ENCODE measurements around the gene SPNS2.

The SPNS2 gene

DNA sequence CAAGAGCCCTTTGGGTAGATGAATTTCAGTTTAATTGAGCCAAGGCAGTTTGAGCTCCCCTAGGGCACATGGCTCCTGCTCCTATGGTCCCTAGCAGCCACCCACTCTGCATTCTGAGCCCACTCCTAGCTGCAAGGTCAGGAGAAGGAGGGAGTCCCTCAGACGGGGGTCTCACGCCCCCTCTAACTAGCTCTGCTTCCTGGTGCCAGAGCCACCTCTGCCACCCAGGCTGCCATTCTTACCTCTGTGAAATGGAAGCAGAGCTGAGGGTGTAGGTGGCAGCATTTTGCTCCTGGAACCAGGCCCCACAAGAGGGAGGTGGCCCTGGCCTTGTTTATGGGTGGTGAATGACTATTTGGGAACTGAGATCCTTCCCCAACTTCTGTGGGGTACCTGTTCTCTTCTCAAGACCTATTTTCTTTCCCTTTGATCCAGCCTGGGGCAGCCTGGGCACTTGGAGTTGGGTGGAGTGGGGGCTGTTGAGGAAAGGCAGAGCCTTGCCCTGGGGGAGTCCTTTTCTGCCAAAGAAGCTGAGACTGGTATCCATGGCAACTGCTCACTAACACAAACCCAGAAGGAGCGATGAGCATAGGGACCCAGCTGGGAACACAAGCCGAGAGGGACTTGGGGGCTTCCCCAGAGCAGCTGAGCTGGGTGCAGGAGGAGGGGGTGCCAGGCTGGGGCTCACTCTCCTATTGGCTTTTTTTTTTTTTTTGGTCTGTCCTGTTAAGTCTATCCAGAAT is 4.8 kb downstream of the SPNS2 start:
- no peak for DNase-seq (ENCODE audit: low read depth in 2 of 2)

DNA sequence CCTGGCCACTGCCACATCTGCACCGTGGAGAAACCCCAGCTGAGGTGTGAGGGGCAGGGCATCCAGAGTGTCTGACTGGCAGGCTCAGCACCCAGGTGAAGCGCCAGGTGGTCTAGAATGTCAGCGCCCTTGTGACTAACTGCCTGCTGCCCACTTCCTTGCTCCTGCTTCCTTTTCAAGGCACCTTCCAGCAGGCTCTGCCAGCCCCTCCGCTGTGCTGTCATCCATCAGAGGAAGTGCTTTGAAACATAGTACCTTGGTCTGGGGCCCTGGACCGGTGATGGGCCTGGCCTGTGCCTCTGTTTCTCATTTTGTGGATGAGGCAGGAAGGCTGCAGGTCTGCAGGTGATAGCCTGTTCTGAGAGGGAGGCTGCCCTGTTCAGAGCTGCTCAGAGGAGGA is 5.5 kb downstream of the SPNS2 start:
- no peak for DNase-seq (ENCODE audit: low read depth in 2 of 2)

DNA sequence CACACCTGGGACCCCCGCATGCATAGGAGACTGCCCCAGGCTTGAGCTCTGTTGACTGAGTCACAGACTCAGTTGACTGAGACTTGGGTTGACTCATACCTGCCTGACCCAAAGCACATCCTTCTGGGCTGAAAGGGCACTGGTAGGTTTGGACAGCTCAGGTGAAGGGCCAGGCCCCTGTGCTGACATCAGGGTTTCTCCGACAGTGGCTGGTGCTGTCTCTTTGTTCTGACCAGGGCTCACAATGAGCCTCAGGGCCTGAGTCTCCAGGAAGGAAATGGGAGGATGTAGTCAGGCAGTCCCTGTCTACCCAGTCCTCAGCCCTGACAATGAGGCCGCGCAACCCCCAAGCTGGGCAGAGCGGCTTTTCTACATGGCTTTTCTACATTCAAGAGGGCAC is 6.5 kb downstream of the SPNS2 start:
- DNase-seq (ENCODE audit: low read depth in 2 of 2), result no peak

DNA sequence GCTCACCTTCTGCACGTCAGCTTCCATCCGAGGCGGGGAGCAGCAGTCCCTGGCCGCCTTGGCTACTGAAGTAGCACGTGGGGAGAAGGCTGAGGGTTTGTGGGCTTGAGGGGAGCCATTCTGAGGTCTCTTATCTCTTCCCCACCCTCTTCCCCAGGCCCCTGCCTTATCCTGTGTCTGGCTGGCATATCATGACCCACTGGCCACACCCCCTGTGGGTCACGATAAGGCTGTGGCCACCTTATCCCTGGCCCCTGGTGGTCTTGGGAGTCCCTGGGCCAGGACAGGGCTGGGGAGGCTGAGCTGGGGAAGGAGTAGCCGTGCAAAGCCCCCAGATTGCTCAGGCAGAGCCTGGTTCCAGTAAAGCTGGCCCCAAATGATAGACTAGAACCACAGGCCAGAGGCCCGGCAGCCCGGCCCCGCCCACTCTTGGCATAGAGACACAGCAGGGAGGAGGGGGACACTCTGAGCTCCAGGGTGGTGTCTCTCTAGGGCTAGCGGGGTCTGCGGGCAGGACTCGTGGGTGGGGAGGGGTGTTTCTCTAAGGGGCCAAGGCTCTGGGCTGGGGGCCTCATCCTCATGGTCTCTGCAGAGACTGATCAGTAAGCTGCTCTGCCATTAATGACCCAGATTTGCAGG is 7.6 kb downstream of the SPNS2 start:
- DNase-seq (ENCODE audit: low read depth in 2 of 2), result no peak

DNA sequence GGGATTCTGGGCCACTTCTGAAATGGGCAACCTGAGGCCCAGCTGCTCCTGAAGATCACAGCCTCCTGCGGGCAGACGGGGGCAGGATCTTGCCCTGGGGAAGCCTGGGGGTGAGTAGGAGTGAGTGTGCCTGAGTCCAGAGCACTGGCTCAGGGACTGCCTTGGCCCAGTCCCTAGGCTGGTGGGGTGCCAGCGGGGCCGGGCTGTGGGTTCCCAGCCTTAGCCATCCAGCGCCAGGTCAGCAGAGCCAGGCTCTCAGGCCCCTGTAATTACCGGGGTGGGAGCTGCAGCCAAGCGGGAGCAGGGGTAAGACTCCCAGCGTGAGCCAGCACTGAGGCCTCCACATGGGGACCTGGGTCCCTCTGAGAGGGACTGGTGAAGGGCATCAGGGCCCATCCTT is 8.2 kb downstream of the SPNS2 start:
- DNase-seq (ENCODE audit: low read depth in 2 of 2), result no peak

DNA sequence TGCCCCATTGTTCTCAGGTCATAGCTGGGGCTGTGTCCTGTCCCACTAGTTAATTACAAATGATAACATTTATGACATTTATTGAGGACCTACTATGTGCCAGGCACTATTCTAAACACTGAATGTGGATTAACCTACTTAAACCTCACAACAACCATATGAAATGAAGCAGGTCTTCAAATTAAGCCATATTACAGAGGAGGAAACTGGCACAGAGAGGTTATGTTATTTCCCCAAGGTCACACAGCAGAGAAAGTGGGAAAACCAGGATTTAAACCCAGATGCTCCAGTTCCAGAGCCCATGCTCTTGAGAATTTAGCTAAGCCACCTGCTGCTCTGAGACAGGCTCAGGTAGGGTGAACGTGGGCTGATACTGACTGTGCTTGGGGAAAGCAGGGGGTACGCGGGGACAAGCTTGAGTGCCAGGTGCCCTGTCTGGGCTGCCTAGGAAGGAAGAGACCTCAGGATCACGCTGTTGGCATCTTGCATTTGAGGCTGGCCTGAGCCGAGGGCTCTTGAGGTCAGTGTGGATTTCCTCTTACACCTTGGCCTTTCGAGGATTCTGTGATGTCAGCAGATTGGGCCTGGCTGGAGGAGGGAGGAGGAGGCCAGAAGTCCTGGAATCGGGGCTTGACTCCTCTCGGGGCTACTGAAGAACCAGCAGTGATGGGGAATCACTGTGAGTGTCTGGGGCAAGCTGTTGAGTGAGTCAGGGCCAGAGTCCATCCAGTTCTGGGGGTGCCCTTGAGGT is 8.9 kb downstream of the SPNS2 start:
- no peak for DNase-seq (ENCODE audit: low read depth in 2 of 2)

DNA sequence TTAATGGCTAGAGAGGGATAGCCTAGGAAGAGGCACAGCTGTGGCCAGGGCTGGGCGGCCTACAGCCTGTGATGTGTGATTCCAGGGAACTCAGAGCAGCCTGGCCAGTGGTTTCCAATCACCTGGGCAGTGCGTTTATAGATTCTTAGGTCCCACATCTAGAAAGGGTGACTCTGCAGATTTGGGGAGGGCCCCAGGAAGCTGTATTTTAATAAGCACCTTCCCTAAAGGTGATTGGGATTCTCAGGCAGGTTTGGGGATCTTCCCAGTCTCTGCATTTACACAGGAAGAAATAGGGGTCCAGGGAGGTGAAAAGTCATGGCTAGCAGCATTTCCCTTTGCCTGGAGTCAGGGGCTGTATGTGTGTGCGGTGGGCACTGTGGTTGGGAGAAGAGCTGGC is 9.5 kb downstream of the SPNS2 start:
- DNase-seq (ENCODE audit: low read depth in 2 of 2), result no peak

DNA sequence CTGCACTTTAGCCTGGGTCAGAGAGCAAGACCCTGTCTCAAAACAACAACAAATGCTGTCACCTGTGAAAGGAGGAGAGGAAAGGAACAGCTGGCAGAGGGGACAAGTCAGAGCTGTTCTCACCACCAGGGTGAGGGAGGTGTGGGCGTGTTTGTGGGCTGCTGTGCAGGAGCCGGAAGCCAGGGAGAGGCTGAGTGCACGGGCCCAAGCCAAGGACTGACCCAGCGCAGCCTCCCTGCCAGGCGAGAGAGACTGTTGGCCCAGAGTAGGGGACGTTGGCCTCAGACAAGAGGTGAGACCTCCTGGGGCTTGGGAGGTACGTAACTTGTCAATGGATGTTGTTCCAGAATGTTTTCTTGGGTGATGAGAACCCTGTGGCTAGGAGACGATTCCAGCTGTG is 10.7 kb downstream of the SPNS2 start:
- DNase-seq (ENCODE audit: low read depth in 2 of 2), result no peak

DNA sequence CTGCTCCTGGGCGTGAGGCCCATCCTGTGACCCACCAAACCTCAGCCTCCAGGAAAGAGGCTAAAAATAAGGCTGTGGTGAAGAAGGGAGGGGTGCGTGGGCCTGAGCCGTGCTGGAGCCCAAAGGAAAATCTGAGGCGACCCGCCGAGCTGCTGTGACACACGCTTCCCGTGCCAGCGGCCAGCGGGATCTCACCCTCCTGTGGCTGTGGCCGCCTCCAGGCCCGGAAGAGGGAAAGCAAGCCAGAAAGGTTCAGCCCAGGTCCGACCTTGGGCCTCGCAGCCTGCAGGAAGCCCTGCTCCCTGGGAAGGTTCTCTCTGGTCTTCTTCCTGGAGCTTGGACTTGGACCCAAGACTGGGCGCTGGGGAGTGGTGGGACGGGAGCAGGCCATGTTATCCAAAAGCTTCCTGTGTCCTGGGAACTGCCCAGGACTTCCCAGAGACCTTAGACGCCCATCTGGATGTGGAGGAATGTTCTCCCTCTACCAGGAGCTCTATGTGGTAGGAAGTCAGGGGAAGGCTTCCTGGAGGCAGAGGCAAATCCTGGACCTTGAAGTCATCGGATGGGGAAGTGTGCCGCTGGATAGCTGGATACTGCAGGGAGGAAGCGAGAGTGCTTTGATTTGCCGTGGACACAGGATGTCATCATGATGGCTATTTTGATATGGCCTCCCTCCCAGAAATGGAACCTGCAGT is 11.4 kb downstream of the SPNS2 start:
- no peak for DNase-seq (ENCODE audit: low read depth in 2 of 2)

DNA sequence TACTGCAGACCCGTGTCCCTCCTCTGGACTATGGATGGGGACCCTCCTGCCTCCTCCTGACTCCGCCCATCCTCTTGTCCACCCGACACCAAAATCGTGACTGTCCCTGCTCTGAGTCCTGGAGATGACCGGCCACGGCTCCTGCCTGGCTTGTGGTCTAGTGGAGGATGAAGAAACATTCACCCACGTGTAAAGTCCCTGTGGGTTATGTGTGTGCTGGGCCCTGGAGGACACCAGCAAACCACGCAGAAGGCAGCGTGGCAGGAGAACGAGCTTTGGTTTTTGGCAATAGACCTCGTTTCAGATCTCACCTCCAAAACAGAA is 11.9 kb downstream of the SPNS2 start:
- no peak for DNase-seq (ENCODE audit: low read depth in 2 of 2)

DNA sequence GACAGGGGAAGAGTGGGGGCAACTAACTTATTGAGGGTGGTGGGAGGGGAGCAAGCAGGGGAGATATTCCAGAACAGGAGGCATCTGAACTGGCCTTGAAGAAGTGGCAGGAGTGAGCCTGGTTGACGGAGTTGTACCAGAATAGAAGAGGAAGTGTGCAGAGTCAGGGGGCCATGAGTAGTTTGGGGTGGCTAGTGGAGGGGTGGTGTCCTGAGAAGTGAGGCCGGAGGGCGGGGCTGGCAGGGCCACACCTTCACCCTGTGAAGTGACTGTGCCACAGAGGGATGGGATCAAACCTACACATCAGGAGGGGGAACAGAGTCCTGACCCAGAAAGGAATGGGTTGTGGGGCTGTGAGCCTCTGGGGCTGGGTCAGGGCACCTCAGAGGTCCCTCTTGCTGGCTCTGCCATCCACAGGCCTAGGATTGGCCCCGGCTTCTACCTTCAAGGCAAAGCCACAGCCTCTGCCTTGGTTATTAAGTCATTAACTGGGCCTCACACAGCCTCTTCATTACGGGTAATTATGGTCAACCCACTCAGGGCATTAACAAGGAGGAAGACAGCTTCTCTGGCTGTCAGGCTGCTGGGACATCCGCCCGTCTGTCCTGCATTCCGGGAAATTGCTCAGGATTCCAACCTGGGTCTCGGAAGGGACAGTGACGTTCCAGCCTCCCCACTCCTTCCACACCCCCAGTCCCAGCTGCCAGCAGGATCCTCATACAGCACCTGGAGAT is 12.7 kb downstream of the SPNS2 start:
- DNase-seq (ENCODE audit: low read depth in 2 of 2), result no peak

DNA sequence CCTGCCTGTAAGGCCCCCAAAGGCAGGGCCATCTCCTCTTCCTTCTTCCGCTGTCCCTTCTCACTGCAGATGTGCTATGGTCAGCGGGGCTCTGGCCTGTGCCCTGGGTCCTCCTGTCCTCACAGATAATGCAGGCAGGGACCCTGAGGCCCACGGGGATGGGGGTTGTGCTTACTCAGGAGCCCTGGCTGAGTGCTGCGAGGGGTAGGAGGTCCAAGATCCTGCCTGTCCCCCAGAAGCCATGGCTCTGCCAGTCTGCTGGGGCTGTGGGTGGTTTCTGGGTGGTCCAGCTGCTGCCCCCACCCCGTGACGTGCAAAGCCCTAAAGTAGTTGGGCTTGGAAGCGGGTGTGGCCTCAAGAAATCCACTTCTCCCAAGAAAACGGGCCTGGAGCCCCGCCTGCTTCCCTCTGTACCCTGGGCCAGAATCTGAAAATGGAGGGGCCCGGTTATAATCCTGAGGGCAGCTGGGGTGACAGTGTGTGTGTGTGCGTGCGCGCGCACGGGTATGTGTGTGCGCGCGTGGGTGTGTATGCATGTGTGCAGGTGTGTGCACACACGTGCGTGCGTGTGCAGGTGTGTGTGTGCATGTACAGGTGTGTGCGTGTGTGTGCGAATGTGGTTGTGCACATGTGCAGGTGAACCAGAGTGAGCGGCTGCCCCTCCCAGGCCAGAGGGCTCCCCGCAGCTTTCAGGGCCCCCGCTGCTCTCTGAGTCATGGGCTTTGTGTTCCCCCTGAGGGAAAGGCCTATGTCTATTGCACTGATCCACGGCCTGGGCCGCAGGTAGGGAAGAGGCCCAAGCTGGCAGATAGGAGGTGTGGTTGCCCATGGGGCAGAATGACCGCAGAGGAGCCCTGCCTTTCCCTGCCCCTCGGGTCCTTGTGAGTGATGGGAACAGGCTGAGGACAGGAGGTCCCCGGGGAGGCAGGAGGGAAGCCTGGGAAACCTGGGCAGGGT is 13.8 kb downstream of the SPNS2 start:
- DNase-seq (ENCODE audit: low read depth in 2 of 2), result no peak

DNA sequence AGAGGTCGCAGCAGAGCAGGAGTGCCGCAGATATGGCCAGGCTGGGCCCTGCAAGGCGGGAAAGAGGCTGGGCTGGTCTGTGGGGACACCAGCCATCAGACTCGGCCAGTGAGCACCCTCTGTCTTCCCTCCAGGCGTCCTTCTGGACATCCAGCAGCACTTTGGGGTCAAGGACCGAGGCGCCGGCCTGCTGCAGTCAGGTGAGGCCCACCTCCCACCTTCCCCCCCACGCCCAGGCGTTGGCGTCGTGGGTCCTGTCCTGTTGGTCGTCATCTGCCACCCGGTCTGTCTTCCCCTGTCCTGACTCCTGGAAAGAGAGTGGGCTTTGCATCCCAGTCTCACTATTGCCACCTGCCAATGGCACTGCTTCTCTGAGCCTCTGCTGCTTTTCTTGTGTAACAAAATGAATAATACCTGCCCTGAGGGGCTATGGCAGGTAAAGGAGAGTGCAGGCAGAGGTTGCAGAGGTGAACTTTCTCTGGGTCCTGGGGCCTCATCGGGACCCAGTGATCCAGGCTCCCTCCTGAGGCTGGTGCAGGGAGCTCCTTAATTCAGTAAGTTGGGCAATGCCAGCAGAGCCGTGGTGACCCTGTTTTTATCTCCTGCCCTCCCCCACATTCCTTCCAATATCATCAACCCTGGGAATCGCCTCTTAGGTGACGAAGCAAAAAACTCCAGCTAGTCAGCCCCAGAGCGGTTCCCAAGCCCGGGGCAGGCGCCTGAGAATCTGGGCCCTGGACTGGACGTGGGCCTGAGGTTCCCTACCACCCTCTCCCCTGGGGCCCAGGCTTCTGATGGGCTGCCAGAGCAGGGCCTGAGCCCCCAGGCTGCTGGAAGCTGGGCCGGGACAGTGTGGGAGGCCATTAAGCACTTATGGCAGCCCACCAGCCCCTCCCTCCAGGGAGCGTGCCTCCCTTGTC is 14.7 kb downstream of the SPNS2 start:
- no peak for DNase-seq (ENCODE audit: low read depth in 2 of 2)

DNA sequence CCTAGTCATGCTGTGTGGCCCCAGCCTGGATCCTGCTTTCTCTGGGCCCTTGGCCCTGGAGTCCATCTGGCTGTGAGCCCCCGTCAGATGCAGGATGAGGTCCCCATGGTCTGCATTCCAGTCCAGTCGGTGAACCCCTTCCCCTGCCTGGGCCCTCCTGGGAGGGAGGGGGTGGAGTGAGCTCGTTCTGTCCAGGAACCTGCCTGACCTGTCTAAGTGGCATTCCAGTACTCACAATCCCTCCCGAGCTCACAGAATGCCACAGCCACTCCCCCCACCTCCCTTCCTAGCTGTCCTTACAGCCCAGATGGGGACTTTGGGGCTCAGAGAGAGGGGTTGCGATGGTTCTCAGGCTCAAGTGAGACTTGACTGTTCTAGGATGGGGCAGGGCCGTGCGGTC is 15.5 kb downstream of the SPNS2 start:
- no peak for DNase-seq (ENCODE audit: low read depth in 2 of 2)

DNA sequence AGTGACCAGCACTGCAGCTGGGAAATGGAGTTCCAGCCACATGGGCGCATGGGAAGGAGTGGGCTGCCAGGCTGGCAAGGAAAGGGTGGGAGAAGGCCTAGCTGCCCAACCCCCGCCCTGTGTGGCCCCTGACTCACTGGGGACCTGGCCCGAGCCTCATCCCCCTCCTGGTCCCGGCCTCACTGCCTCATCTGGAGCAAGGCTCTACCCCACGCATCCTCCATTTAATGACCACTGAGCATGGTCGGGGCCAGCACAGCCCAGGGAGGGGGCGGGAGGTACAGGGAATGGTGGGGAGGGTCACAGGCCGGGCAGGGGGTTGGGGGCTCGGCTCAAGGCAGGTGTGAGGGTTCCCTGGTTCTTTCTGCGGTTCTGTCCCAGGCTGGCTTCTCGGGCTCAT is 16.1 kb downstream of the SPNS2 start:
- no peak for DNase-seq (ENCODE audit: low read depth in 2 of 2)

DNA sequence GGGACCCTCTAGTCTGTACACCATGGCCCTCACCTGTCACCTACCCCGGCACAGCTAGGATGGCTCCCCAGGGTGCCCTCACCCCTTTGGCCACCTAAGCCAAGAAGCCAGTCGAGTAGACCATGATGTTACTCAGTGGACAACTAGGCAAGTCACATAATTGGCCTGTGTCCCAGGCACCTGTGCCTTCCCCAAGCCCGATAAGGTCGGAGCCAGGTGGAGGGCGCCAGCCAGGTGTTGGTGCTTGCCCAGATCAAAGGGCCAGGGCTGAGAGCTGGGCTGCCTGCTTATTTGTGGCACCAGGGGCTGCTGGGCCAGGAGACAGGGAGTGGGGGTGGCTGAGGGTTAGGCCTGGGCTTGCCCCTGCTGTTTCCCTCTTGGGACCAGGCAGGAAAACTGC is 16.8 kb downstream of the SPNS2 start:
- DNase-seq (ENCODE audit: low read depth in 2 of 2), result no peak

DNA sequence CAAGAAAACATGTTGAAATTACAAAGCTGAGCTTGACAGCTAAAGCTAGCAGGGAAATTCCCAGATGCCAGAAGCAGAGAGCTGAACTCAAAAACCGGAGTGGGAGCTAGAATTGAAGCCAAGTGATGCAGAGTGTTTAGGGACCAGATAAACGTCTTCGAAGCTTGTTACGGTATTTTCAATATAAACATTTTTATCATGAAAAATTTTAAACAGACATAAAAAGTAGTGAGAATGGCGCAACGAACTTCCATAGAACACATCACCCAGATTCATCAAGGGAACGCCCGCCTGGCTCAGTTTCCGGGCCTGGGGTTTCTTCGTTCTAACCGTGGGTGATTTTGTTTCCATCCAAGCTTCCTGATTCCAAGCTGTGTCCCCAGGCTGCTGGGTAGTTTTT is 18.1 kb downstream of the SPNS2 start:
- no peak for DNase-seq (ENCODE audit: low read depth in 2 of 2)

DNA sequence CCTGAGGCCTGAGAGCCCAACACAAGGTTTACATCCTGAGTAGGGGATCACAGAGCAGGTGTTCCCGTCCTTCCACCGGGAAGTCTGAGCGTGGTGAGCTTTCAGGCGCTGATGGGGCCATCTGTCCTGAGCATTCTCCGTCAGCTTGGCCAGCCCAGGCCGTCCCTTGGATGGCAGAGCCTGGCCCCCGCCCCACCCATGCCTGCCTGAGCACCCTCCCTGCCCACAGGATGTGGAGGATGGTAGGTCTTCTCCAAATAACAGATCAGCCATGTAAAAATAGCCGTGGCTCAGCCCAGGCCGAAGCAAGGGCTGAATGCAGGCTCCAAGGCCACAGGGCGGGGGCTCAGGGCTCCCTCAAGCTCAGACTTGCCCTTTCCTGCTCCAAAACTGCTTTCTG is 20.2 kb downstream of the SPNS2 start:
- no peak for DNase-seq (ENCODE audit: low read depth in 2 of 2)

DNA sequence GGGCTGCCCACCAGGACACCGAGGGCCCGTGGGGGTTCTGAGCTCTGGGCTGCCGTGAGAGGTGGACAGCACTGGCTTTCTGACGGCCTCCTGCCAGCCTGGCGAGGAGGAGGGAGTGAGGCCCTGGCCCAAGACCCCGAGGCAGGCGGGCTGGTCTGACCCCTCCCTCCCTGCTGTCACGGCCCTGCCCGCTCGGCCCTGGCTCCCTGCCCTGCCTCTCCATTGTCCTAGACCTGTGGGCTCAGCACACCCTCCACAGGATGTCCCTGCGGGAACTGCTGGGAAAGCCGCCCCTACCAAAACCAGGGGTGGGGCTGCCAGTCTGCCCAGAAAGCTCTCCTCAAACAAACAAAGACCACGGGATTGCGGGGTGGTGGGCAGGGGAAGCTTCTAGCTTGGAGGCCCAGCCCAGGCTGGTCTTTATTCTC is 20.7 kb downstream of the SPNS2 start:
- DNase-seq (ENCODE audit: low read depth in 2 of 2), result no peak

Measured in stimulated activated CD4-positive, alpha-beta T cell treated with anti-CD3 and anti-CD28 coated beads, Interleukin-1b, Interleukin-23, amount 100 ng/mL, for 4 hours (primary cell).